SK-N-DZ (cell line): ENCODE results near the gene UIMC1.

ENCODE experiments used
- DNase-seq: peaks from one replicate; pipeline ENCODE4 v3.0.0-alpha.2; 2015; ENCODE audit warnings: low spot score

Gene UIMC1

DNA sequence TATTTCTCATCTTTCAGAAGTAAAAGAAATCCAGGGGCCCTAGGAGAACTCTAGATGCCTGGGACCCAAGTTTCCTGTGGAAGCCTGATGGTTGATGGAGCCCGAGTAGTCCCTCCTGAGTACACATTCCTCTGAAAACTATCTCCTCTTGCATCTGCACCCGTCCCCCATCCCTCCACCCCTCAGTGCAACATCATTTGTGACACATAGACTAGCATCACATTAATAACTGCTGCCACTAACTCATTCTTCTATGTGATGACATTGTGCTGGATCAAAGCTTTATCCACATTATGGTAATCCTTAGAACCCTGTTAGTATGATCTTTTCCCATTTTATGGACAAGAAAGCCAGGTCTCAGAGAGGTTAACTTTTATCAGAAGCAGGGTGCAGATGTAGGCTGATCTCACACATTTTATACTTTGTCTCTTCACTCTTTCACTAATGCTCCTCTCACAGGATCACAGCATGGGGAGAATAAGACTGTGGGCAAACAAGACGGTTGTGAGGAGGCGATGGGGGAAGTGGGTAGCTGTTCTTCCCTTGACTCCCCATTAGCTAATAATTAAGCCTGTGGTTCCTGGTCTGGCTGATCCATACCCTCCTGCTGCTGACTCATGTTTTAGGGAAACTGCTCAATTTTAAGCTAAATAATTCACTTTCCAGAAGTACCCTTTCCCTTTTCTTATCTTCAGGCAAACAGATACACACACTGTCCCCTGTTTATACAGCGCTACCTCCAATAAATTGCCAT lies 103.5 kb downstream of the UIMC1 start:
- no peak for DNase-seq

- DNase-seq, result no peak
These were observed 104.3 kb downstream of the UIMC1 start for GRCh38 chr5:176902102-176902814.

DNA sequence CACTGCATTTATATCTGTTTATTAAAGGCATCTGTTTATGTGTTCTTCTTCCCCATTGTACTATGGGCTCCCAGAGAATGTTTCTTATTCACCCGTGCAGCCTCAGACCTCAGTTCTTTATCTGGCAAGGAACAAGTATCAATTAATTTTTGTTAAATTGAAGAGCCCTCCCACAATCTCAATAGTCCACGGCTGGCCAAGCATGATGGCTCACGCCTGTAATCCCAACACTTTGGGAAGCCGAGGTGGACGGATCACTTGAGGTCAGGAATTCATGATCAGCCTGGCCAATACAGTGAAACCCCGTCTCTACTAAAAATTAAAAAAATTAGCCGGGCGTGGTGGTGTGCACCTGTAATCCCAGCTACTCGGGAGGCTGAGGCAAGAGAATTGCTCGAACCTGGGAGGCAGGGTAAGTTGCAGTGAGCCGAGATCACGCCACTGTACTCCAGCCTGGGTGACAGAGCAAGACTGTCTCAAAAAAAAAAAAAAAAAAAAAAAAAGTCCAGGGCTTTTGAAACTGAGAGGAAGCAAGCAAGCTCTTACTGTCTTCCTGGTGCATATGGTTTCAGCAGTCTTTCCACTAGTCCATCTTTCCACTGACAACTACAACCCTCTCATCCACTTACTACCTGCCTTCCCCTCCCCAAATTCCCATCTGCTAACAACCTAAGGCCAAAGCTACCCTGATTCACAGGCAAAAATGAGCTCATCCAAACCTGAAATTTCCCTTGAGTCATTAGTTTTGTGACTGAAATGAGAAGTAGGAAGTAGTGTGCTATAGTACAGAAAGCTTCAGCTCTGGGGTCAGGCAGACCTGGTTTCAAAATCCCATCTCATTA lies 105.1 kb downstream of the UIMC1 start:
- DNase-seq, result no peak

- no peak for DNase-seq
These were observed 105.8 kb downstream of the UIMC1 start for GRCh38 chr5:176900780-176901204.

DNA sequence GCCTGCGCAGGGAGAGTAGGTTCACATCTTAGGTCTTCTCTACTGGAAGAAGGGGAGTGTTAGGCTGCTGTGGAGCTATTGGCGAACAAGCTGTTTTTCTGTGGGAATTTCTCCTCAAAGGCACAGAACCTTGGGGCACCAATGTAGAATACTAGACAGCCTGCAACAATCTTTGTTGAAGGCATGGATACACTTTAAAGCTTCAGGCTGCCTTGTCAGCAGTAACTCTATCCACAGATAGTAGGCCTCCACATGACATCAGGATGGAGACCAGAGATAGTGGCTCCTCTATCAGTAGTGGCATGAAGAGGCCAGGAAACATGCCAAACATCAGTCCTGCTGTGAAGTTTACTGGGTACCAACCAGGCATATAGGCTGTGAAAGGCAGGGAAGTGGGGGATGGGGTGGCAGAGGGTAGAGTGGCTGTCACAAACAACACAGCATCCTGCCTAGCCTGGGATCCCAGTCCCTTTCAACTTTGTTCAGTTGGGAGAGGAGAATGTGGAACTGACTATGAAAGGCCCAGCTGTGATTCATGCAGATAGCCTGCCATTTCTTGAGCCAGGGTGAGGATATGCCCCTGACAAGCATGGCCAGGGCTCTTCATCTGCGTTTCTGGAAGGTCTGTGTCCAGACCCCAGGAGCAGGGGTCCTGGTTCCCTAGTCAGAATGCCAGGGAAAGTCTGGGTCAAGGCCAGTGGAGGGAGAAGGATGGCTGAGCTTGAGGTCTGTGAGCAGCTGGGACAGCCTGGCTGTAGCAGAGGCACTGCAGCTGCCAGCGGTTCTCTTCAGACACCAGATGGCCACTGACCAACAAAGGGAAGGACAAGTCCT lies 106.4 kb downstream of the UIMC1 start:
- DNase-seq, result no peak

- DNase-seq, result no peak
These were observed 107.2 kb downstream of the UIMC1 start, which contains the start of gene HK3 for GRCh38 chr5:176899296-176899891. Gene HK3 (minus strand): TSS chr5:176899346. CDS start chr5:176896159, 3,187 bp downstream.

- DNase-seq, result no peak
These were observed 109.3 kb downstream of the UIMC1 start for GRCh38 chr5:176897263-176897662.

- DNase-seq, result no peak
These were observed 110.7 kb downstream of the UIMC1 start for GRCh38 chr5:176895831-176896230.

- no peak for DNase-seq
These were observed 112.3 kb downstream of the UIMC1 start for GRCh38 chr5:176894298-176894697.

DNA sequence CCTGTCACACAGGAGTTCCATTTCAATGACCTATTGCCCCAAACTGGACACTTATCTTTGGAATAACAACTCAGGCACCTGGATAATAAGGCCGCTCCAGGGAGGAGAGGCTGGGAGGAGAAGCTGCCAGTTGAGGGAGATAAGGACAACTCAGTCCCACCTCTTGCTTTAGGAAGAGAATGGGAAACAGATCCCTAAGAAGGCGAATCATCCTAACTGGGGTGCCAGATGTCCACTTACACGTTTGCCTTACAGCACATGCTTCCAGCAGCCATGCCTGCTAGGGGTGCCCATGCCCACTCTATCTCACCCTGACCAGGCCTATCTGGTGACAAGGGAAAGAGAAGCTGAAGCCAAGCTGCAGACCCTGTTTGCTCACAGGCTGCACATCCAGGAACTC lies 113.9 kb downstream of the UIMC1 start:
- DNase-seq, result no peak

GRCh38 chr5:176891331-176891958 lies 115.1 kb downstream of the UIMC1 start:
- DNase-seq, result no peak

DNA sequence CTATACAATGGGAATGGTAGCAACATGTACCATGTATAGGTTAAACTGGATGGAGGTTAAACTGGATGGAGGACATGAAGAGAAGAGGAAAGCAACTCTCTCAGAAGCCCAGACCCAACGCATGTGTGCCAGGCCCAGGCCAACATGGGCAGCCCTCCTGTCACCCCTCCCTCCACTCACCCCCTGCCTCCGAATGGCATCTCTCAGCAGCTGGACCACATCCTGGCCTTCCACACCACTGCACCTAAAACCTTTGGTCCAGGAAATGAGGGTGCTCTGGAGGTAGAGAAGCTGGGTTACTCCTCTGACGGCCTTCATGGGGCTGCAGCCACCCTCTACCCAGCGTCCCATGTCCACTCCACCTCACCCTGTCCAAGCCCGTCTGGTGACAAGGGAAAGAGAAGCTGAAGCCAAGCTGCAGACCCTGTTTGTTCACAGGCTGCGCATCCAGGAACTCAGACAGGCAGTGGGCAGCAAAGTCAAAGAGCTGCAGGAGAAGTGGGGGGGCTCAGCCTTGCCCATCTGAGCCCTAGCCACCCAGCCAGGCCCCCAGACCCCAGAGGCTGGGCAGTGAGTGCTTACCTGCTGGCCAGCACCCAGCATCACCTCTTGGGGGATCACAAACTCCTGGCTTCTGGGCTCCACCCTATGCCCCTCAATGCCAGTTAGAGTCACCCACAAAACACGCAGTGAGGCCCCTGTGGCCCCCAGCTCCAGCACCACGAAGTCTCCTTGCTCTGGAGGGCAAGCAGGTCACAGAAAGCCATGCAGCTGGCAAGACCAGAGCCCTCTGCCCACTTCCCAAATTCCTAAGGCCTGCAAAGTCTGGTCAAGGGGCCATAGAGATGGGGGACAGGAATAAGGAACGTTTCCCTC lies 115.9 kb downstream of the UIMC1 start:
- no peak for DNase-seq

DNA sequence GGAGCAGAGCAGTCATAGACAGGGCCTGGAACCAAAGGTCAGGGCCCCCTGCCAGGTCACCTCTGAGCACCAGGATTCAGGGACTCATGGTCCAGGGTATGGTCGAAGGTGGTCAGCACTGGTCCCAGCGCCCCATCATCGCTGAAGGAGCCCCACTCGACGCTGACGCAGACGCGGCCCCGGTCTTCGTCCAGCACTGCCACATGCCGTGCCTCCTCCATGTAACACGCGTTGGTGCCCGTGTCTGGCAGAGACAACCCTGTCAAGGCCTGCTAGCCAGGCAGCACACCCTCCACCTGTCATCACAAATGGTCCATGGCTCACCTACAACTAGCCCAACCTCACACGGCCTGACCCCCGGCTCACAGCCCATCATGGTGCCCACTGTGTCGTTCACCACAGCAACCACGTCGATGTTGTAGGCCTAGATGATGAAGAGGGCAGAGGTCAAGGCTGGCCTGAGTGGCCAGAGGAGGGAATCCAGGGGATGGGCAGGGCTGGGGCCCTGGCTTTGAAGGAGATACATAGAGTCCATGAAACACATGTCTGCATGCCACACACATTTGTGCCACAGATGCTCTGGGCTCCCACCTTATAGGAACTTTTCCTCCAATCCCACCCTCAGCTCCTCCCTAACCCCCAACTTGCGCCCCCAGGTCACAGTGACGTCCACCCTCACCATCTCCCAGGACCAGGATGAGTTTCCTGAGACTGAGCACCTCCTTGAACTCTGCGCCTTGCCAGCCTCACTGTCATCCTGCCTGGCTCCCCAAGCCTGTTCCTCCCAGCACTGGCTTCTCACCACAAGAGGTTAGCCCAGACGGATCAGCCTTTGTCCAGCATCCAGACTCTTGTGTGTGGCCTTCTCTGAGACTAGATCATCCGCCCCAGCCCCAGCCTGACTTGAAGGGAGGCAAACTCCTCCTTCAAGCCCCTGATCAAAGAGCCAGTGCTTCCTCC lies 117.0 kb downstream of the UIMC1 start:
- no peak for DNase-seq

DNA sequence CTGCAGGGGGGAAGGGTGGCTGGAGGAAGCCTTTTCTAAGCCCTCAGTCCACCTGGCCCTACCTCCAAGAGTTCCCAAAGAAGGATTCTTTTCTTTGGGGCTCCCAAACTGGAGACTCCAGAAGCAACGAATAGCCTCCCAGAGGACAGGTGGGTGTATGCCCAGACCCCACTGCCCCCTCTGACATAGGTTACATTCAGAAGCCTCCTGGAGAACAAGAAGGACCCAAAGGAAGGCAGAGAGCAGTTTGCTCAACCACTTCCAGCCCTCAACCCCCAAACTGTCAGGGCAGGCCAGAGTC lies 117.8 kb downstream of the UIMC1 start:
- no peak for DNase-seq

DNA sequence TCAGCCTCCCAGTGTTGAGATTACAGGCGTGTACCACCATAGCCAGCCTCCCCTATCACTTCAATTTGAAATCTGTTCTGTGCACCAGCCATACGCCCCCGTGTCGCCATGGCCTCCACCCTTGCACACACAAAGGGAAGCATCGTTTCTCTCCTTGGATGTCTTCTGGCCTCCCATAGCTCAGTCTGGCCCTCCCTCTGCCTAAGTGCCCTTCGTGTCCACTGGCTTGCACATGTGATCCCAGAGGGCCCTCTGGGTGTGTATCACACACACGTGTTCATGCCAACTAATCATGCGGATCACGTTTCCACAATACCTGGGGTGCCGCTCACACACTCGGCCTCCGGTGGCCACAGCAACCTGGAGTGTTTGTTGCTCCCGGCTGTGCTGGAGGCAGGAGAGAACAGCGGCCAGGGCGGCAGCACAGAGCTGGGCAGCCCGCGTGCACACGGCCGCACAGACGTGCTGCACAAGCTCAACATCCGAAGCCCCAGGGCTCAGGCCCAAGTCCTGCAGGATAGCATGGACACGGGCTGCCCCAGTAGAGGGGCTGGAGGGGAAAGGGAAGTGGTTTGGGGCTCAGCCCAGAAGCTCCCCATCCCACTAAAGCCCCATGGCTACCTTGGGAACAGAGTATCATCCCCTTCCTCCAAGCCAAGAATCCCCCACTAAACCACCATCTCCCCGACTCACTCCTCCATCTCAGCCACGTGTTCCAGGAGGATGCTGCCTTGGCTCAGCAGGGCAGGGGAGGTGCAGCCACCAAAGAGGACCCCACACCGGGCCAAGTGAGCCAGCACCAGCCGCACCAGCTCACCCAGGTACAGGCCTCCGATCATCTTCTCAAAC lies 118.3 kb downstream of the UIMC1 start:
- no peak for DNase-seq

DNA sequence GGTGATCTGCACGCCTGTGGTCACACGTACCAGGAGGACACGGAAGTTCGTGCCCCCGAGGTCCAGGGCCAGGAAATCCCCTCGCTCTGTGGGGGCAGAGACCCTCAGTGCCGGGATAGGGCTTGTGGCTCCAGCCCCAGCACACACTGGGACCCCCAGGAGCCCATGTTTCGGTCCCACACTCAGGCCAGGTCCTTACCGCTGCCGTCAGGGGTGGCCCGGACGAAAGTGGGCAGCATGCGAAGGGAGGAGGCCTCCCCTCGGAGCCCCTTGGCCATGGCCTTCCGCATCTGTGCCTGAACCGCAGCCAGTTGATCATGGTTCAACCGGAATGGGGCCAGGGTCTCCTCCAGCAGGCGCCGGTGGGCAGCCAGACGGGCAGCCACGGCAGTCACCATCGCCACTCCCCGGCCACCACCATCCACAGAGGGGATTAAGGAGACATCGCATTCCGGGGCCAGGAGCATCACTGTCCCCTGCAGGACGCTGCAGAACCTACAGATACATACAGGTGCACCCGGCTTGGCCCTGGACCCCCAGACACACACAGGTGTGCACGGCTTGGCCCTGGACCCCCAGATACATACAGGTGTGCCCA lies 119.2 kb downstream of the UIMC1 start:
- DNase-seq, result no peak
